Measurements from ENCODE around the gene TBC1D24. TPM values are rescaled to one million over a fixed set of nuclear protein-coding genes. Genes with fewer than 3 reads are reported as not detected.

TBC1D24 gene
- total RNA-seq, 2 experiments from 2014 or later = 16.6 to 16.7 TPM

DNA sequence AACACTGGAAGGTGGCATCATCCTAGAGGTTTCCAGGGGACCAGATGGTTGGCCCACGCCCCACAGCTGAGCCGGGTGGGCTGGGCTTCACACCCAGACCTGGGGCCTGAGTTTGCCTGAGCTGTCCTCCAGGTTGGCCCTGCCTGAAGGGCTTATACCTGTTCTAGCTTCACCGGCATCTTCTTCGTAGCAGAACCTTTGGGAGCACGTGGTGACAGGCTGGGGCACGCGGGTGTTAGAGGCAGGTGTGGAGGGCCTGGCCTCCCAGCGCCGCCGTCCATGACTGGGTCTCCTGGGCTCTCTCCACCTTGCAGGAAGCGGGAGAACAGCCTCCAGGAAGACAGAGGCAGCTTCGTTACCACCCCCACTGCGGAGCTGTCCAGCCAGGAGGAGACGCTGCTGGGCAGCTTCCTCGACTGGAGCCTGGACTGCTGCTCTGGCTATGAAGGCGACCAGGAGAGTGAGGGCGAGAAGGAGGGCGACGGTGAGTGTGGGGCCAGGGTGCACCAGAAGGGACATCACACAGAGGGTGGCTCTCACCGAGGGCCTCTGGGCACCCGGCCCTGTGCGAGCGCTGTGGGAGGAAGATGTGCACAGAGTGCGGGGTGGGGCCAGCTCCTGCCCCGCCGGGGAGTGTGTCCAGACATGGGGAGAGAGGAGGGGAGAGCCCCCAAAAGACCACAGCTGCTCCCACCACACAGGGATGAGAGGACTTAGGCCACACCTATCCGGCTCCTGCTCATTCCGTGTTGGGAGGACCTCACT lies 19.7 kb upstream of the TBC1D24 start:
- POLR2A ChIA-PET = no interaction called here
- Mint-ChIP-seq H3K4me3 (no peak overlapping the region), H3K36me3 (ENCODE audit: low read depth) (peaks cover 37% of the 10 kb centered on the region), H3K4me1 (ENCODE audit: low read depth) (peaks cover 8% of the 10 kb centered on the region), H3K9me3 (no peaks in the 10 kb centered on the region), H3K27ac (no peak overlapping the region), H3K27me3 (no peaks in the 10 kb centered on the region)
- TF ChIP-seq, protein P1, sequence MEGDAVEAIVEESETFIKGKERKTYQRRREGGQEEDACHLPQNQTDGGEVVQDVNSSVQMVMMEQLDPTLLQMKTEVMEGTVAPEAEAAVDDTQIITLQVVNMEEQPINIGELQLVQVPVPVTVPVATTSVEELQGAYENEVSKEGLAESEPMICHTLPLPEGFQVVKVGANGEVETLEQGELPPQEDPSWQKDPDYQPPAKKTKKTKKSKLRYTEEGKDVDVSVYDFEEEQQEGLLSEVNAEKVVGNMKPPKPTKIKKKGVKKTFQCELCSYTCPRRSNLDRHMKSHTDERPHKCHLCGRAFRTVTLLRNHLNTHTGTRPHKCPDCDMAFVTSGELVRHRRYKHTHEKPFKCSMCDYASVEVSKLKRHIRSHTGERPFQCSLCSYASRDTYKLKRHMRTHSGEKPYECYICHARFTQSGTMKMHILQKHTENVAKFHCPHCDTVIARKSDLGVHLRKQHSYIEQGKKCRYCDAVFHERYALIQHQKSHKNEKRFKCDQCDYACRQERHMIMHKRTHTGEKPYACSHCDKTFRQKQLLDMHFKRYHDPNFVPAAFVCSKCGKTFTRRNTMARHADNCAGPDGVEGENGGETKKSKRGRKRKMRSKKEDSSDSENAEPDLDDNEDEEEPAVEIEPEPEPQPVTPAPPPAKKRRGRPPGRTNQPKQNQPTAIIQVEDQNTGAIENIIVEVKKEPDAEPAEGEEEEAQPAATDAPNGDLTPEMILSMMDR (IDR thresholded peaks at IDR 0.05) = no peak
- CTCF ChIA-PET = no interaction called here
- intact Hi-C loops (cut with micrococcal nuclease) = no loop called here
- ATAC-seq (no peak), DNase-seq (no peak)

DNA sequence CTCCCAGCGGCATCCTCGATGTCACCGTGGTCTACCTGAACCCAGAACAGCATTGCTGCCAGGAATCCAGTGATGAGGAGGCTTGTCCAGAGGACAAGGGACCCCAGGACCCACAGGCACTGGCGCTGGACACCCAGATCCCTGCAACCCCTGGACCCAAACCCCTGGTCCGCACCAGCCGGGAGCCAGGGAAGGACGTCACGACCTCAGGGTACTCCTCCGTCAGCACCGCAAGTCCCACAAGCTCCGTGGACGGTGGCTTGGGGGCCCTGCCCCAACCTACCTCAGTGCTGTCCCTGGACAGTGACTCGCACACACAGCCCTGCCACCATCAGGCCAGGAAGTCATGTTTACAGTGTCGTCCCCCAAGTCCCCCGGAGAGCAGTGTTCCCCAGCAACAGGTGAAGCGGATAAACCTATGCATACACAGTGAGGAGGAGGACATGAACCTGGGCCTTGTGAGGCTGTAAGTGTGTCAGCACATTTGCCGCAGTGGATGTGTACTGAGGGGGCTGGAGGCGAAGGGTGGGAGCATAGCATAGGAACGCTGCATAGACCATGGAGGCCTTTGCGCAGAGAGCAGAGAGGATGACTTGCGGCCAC lies 18.3 kb upstream of the TBC1D24 start:
- no peak for ATAC-seq
- CTCF ChIA-PET = no interaction called here

DNA sequence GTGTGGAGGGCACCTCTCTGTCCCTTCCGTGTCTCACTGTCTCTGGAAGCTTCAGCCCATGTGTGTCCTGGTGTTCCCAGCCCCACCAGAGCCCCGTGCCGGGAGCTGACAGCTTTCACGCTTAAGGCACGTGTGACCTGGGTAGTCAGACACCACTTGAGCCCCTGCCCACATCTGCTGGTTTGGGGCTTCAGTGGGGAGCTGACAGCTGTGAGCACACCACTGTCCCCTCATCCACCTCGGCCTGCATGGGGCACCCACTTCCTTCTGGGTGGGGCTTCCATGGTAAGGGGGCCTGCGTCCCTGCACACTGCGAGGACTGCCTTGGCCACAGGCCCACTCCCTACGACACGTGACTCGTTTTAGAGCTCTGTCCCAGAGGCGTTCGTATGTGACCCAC lies 17.7 kb upstream of the TBC1D24 start:
- ChIA-PET CTCF (no interaction called here), POLR2A (interaction anchor here (1.0 to 2.3 kb wide), 4 partner anchors 8 to 22 kb away, joined by 3 to 11 read pairs (median 4); no protein-coding TSS in a partner anchor)
- Mint-ChIP-seq H3K27me3 (no peaks in the 10 kb centered on the region), H3K27ac (no peak overlapping the region), H3K36me3 (ENCODE audit: low read depth) (peaks cover 30% of the 10 kb centered on the region), H3K4me3 (no peak overlapping the region), H3K4me1 (ENCODE audit: low read depth) (peaks cover 8% of the 10 kb centered on the region), H3K9me3 (no peaks in the 10 kb centered on the region)
- no peak for DNase-seq
- TF ChIP-seq, protein P1 (IDR thresholded peaks at IDR 0.05) = no peak
- intact Hi-C loops (cut with micrococcal nuclease) = no loop called here
- no peak for ATAC-seq

More for the DNA sequence above, 18.3 kb upstream of the TBC1D24 start:
- H3K9me3 Mint-ChIP-seq = no peaks in the 10 kb centered on the region
- peaks cover 34% of the 10 kb centered on the region for H3K36me3 Mint-ChIP-seq (ENCODE audit: low read depth)
- peaks cover 8% of the 10 kb centered on the region for H3K4me1 Mint-ChIP-seq (ENCODE audit: low read depth)
- no peaks in the 10 kb centered on the region for H3K27me3 Mint-ChIP-seq
- no peak overlapping the region for H3K4me3 Mint-ChIP-seq
- intact Hi-C loops (cut with micrococcal nuclease) = no loop called here
- POLR2A ChIA-PET = interaction anchor here (1.0 to 2.3 kb wide), 4 partner anchors 8 to 23 kb away, joined by 3 to 11 read pairs (median 4); no protein-coding TSS in a partner anchor
- H3K27ac Mint-ChIP-seq = no peak overlapping the region
- TF ChIP-seq, protein P1 (IDR thresholded peaks at IDR 0.05) = no peak
- no peak for DNase-seq

DNA sequence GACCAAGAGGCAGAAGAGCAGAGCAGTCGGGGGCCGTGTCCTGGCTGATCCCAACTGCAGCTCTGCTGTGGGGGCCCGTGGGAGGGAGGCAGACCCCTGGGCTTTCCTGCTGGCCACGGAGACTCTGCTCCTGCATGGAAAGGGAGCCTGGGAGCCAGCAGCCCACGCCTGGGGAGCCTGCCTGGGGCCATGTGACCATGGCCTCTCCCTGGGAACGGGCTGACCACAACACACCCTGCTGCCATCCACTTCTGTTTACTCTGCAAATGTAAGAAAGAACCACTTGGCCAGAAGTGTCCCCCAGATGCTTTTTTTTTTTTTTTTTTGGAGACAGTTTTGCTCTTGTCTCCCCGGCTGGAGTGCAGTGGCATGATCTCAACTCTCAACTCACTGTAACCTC lies 17.0 kb upstream of the TBC1D24 start:
- ATAC-seq (no peak), DNase-seq (no peak)
- Mint-ChIP-seq H3K4me1 (ENCODE audit: low read depth) (peaks cover 8% of the 10 kb centered on the region), H3K36me3 (ENCODE audit: low read depth) (peaks cover 26% of the 10 kb centered on the region), H3K9me3 (no peaks in the 10 kb centered on the region), H3K27ac (no peak overlapping the region), H3K4me3 (no peak overlapping the region), H3K27me3 (no peaks in the 10 kb centered on the region)
- intact Hi-C loops (cut with micrococcal nuclease) = no loop called here
- ChIA-PET CTCF (no interaction called here), POLR2A (interaction anchor here (1.0 to 2.3 kb wide), 6 partner anchors 8 to 21 kb away, joined by 3 to 15 read pairs (median 5); no protein-coding TSS in a partner anchor)
- TF ChIP-seq, protein P1 (IDR thresholded peaks at IDR 0.05) = no peak
